ENCODE data around the gene PHACTR3. TPM values are rescaled to one million over a fixed set of nuclear protein-coding genes. Genes with fewer than 3 reads are reported as not detected.

PHACTR3 gene
- total and polyA plus RNA-seq, 2 experiments from 2014 or later = 0.45 to 0.61 TPM

GRCh38 chr20:59624401-59624800 lies 20.1 kb downstream of the PHACTR3 start (continued):
- TF ChIP-seq ZNF462 (CRISPR knock-in tag; IDR thresholded peaks at IDR 0.05) (no peak), CREB1 (CRISPR knock-in tag; IDR thresholded peaks at IDR 0.05; ENCODE audit: low read depth) (no peak)

DNA sequence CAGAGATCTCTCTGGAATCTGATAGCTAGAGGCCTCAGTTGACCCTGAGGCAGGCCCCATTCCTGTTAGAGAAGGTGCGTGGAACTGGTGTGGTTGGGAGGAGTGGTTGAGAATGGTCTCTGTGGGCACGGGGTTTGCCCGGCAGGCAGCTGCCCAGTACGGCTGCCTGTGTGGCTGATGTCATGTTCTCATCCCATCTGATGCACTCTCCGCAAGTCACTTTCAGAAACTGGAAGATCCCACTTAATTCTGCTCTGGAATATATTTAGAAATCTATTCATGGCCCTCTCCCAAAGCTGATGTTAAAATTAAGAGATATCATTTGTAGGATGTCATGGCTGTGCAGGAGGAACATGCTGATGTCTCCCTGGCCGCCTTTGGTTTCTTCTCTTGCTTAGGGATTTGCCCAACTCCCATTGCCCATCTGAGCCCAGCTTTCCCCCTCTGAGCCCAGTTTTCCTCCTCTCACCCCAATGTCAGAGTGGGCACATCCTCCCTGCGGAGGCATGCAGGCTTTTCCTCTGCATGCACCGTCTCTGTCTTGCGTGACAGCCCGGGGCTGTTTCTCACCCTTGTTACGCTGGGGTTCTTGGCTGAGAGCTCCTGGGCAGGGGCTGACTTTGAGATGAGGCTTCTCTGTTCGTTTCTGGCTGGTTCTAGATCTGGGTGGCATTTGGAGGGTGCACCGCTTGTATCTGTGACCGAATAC lies 21.0 kb downstream of the PHACTR3 start:
- Mint-ChIP-seq H3K27ac (no peak overlapping the region), H3K9me3 (peaks cover 7% of the 10 kb centered on the region; the same call in 1 of the 3 replicates), H3K4me1 (no peaks in the 10 kb centered on the region), H3K36me3 (ENCODE audit: low read depth) (no peaks in the 10 kb centered on the region; the same call in 2 of the 3 replicates), H3K4me3 (no peak overlapping the region), H3K27me3 (ENCODE audit: insufficient read depth, low read depth, poor library complexity) (peaks cover 20% of the 10 kb centered on the region)
- no peak overlapping the region for H3K4me2 ChIP-seq
- no peaks in the 10 kb centered on the region for H3K79me2 ChIP-seq (replicated peaks; ENCODE audit: insufficient read depth)
- DNase-seq (ENCODE audit: low spot score) (no peak), ATAC-seq (no peak)
- H4K20me1 ChIP-seq (replicated peaks; ENCODE audit: insufficient read depth) = no peaks in the 10 kb centered on the region
- H3F3A ChIP-seq (replicated peaks; ENCODE audit: low read depth) = no peaks in the 10 kb centered on the region
- H3K9me2 ChIP-seq (ENCODE audit: insufficient read depth) = 0 out of 2 replicates have a peak, but pooled peaks cover 3% of the 10 kb centered on the region
- no peaks in the 10 kb centered on the region for H3K27me3 ChIP-seq (ENCODE audit: insufficient read depth)
- no peaks in the 10 kb centered on the region for H3K36me3 ChIP-seq (ENCODE audit: insufficient read depth)
- no peaks in the 10 kb centered on the region for H3K4me1 ChIP-seq (ENCODE audit: insufficient read depth)
- no peak overlapping the region for H2AFZ ChIP-seq
- no peak overlapping the region for H3K27ac ChIP-seq (ENCODE audit: low read depth)
- no peak overlapping the region for H3K4me3 ChIP-seq
- TF ChIP-seq NANOG (IDR thresholded peaks at IDR 0.05; ENCODE audit: borderline replicate concordance) (no peak), CREB1 (CRISPR knock-in tag; IDR thresholded peaks at IDR 0.05; ENCODE audit: low read depth) (no peak), ZNF462 (CRISPR knock-in tag; IDR thresholded peaks at IDR 0.05) (no peak), CTCF (conservative IDR thresholded peaks at IDR 0.05; ENCODE audit: low read depth in 2 of 2) (no peak), EZH2 (IDR thresholded peaks at IDR 0.05; ENCODE audit: low read depth, unreplicated experiment) (no peak), ZNF114 (CRISPR knock-in tag; IDR thresholded peaks at IDR 0.05) (no peak)
